Lower leg skin (tissue), 3 donors: ENCODE measurements around the gene INO80D.

Experiments
- CTCF ChIP-seq, 3 donors: fragments of 450-650 bp; IDR thresholded peaks; one replicate each; pipeline ENCODE4 v1.5.1; 2016; ENCODE audit warnings: antibody characterized with exemption in 3 of 3, mild to moderate bottlenecking in 3 of 3, moderate library complexity in 2 of 3
- POLR2A ChIP-seq, 2 donors: fragments of 450-650 bp; IDR thresholded peaks; one replicate each; pipeline ENCODE4 v1.6.1; 2016 to 2017; ENCODE audit warnings: antibody characterized with exemption in 2 of 2, mild to moderate bottlenecking in 1 of 2, moderate library complexity in 1 of 2

- no peak for TF ChIP-seq CTCF (IDR thresholded peaks at IDR 0.05)
- no peak for TF ChIP-seq POLR2A (IDR thresholded peaks at IDR 0.05)
These were observed 126.5 kb downstream of the INO80D start for GRCh38 chr2:205959521-205959920.
